Osteoblast (primary cell): ENCODE measurements around the gene EPS8. TPM values are rescaled to one million over a fixed set of nuclear protein-coding genes. Genes with fewer than 3 reads are reported as not detected.

Experiments used
- DNase-seq: peaks from one replicate; pipeline ENCODE4 v3.0.0; 2011; ENCODE audit warnings: low spot score, mixed read lengths; ENCODE audit not compliant: insufficient read length; ENCODE audit errors: missing footprints
- H2AFZ ChIP-seq: 2 replicates; pipeline ENCODE4 v1.6.0; 2011; ENCODE audit warnings: mild to moderate bottlenecking, low read length
- H3K27ac ChIP-seq: 2 replicates; pipeline ENCODE4 v1.5.1; 2011; ENCODE audit warnings: mild to moderate bottlenecking, low read depth, low read length, moderate library complexity
- H3K27me3 ChIP-seq: 2 replicates; pipeline ENCODE4 v1.6.0; 2012; ENCODE audit warnings: mild to moderate bottlenecking, control low read depth, inconsistent platforms, low read length, moderate library complexity; ENCODE audit not compliant: insufficient read depth
- H3K36me3 ChIP-seq: 2 replicates; pipeline ENCODE4 v1.5.1; 2011; ENCODE audit warnings: mild to moderate bottlenecking, low read length, control low read depth, moderate library complexity; ENCODE audit not compliant: insufficient read depth
- H3K4me1 ChIP-seq: 2 replicates; pipeline ENCODE4 v1.5.1; 2011; ENCODE audit warnings: mild to moderate bottlenecking, low read length, control low read depth, moderate library complexity; ENCODE audit not compliant: insufficient read depth
- H3K4me2 ChIP-seq: 2 replicates; pipeline ENCODE4 v1.6.0; 2011; ENCODE audit warnings: mild to moderate bottlenecking, low read length; ENCODE audit not compliant: insufficient read depth
- H3K4me3 ChIP-seq: fragments of 200-600 bp; sonication (generic); 3 replicates; pipeline ENCODE4 v1.5.1; 2012; ENCODE audit warnings: mild to moderate bottlenecking, low read length, inconsistent platforms; ENCODE audit not compliant: insufficient read depth
- H3K79me2 ChIP-seq: 2 replicates; pipeline ENCODE4 v1.6.0; 2012; ENCODE audit warnings: mild to moderate bottlenecking, low read length, control low read depth, inconsistent platforms; ENCODE audit not compliant: insufficient read depth
- H3K9me3 ChIP-seq: 2 replicates; pipeline ENCODE4 v1.5.1; 2011; ENCODE audit warnings: low read depth, low read length, control low read depth
- H4K20me1 ChIP-seq: 2 replicates; pipeline ENCODE4 v1.6.0; 2012; ENCODE audit warnings: mild to moderate bottlenecking, low read length, control low read depth; ENCODE audit not compliant: insufficient read depth
- CTCF ChIP-seq: IDR thresholded peaks from 2 replicates; pipeline ENCODE4 v1.5.1; 2011; ENCODE audit warnings: mild to moderate bottlenecking, low read depth, low read length, moderate library complexity; ENCODE audit errors: extremely low read depth
- total RNA-seq: library from RNA; depleted of rRNA; stranded (reverse); fragments of >200 nt; gene quantifications from 2 replicates; pipeline ENCODE4 v1.2.3, GENCODE V29; 2012

EPS8 gene
- total RNA-seq, 1 donor: 160 TPM

GRCh38 chr12:15776532-15776931 is 12.7 kb downstream of the EPS8 start:
- Histone ChIP-seq H4K20me1 (no peaks in the 10 kb centered on the region), H3K4me1 (peaks cover 73% of the 10 kb centered on the region), H3K36me3 (peaks cover 1% of the 10 kb centered on the region), H3K4me3 (no peak overlapping the region), H3K27ac (peak overlapping the region; percentile 17), H3K4me2 (no peak overlapping the region), H3K27me3 (no peaks in the 10 kb centered on the region), H3K9me3 (no peaks in the 10 kb centered on the region), H2AFZ (no peak overlapping the region), H3K79me2 (peaks cover 97% of the 10 kb centered on the region)
- no peak for DNase-seq
- no peak for TF ChIP-seq CTCF

GRCh38 chr12:15774819-15775218 is 14.4 kb downstream of the EPS8 start:
- no peak overlapping the region for H3K4me3 ChIP-seq
- peak overlapping the region; percentile 14 for H3K4me2 ChIP-seq
- no peak for DNase-seq
- H3K4me1 ChIP-seq: peaks cover 73% of the 10 kb centered on the region
- TF ChIP-seq CTCF: no peak
- no peak overlapping the region for H2AFZ ChIP-seq
- H4K20me1 ChIP-seq: no peaks in the 10 kb centered on the region
- H3K27ac ChIP-seq: peak overlapping the region; percentile 35
- no peaks in the 10 kb centered on the region for H3K27me3 ChIP-seq
- no peaks in the 10 kb centered on the region for H3K36me3 ChIP-seq
- no peaks in the 10 kb centered on the region for H3K9me3 ChIP-seq
- H3K79me2 ChIP-seq: peaks cover 95% of the 10 kb centered on the region

- no peaks in the 10 kb centered on the region for H3K36me3 ChIP-seq
- peak overlapping the region; percentile 78 for H3K27ac ChIP-seq
- H2AFZ ChIP-seq: no peak overlapping the region
- H3K79me2 ChIP-seq: peaks cover 94% of the 10 kb centered on the region
- peaks cover 54% of the 10 kb centered on the region for H3K4me1 ChIP-seq
- H3K4me3 ChIP-seq: no peak overlapping the region
- no peaks in the 10 kb centered on the region for H4K20me1 ChIP-seq
- no peak overlapping the region for H3K4me2 ChIP-seq
- H3K27me3 ChIP-seq: no peaks in the 10 kb centered on the region
- H3K9me3 ChIP-seq: no peaks in the 10 kb centered on the region
- peak; percentile 49 for TF ChIP-seq CTCF
- no peak for DNase-seq
These were observed 16.7 kb downstream of the EPS8 start for GRCh38 chr12:15772405-15773018.

- Histone ChIP-seq H2AFZ (no peak overlapping the region), H3K9me3 (no peaks in the 10 kb centered on the region), H3K36me3 (no peaks in the 10 kb centered on the region), H3K4me2 (peak overlapping the region; percentile 51), H3K79me2 (peaks cover 94% of the 10 kb centered on the region), H3K4me3 (no peak overlapping the region), H3K4me1 (peaks cover 42% of the 10 kb centered on the region), H4K20me1 (no peaks in the 10 kb centered on the region), H3K27ac (peak overlapping the region; percentile 78), H3K27me3 (no peaks in the 10 kb centered on the region)
- DNase-seq: no peak
- no peak for TF ChIP-seq CTCF
These were observed 18.6 kb downstream of the EPS8 start for GRCh38 chr12:15770581-15770980.
